ENCODE measurements around the gene COL13A1.

The COL13A1 gene

DNA sequence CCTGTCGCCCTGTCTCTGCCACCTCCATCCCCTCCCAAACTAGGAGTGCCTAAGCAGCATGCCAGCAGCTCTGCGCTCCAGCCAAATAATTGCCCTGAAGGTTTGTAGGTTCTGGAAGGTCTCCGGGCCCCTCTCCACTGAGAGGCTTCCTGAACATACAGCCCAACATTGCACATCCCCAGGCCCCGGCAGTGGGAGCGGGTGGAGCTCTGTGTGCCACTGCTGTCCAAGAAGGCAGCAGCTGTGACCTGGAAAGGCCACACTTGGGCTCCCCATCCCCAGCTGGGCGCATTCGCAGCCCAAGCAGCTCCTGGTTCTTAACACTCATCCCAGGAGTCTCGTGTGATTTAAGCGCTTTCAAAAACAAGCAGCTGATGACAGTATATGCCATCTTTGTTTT is 95.7 kb downstream of the COL13A1 start:
- WGBS (ENCODE audit: insufficient coverage), result 93% methylated on average over 8 of the region's 9 CpGs
- ChIA-PET POLR2A (no interaction called here), CTCF (interaction anchor here (1.1 to 1.4 kb wide), 3 partner anchors 11 to 169 kb away, joined by 4 to 6 read pairs (median 4); no protein-coding TSS in a partner anchor)
- Histone ChIP-seq H3K9me3 (ENCODE audit: control extremely low read depth in 1 of 5, control insufficient read depth in 4 of 5, insufficient read depth in 2 of 5, low read depth in 1 of 5, low read length in 4 of 5) (no peaks in the 10 kb centered on the region), H3K27me3 (replicated peaks in 2 of 5; ENCODE audit: control insufficient read depth in 4 of 5, insufficient read depth in 5 of 5, low read length in 4 of 5) (peaks cover 0 to 2% (median 0%) of the 10 kb centered on the region in 5 experiments), H3K4me1 (ENCODE audit: control extremely low read depth in 1 of 4, control insufficient read depth in 4 of 4, insufficient read depth in 4 of 4, low read length in 3 of 4) (no peaks in the 10 kb centered on the region), H3K36me3 (ENCODE audit: control insufficient read depth in 4 of 4, insufficient read depth in 4 of 4, low read length in 3 of 4) (no peaks in the 10 kb centered on the region), H3K4me3 (ENCODE audit: control insufficient read depth in 1 of 7, extremely low read depth in 1 of 7, insufficient read depth in 4 of 7, low read depth in 2 of 7, low read length in 6 of 7) (no peak overlapping the region), H3K27ac (ENCODE audit: insufficient read depth in 1 of 2, low read depth in 1 of 2, low read length in 2 of 2, poor library complexity in 1 of 2, severe bottlenecking in 2 of 2) (no peak overlapping the region)
- DNase-seq, result no peak

DNA sequence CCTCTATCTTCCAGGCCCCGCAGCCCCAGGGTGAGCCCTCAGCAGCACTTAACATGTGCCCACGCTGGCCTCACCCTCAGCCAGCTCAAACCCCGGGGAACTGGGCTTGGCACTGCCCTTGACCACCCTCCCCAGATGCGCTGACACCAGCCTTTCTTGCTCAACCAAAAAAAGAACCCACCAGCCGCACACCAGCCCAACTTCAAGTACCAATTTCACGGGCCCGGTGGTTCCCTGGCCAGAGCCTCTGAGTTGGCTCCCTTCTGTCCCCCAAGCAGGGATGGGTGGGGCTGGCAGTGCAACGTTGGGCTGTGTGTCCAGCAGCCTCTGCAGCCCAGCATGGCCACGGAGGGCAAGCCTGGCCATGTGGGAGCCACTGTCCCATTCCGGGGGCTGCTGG is 96.3 kb downstream of the COL13A1 start:
- Histone ChIP-seq H3K27ac (ENCODE audit: insufficient read depth in 1 of 2, low read depth in 1 of 2, low read length in 2 of 2, poor library complexity in 1 of 2, severe bottlenecking in 2 of 2) (no peak overlapping the region), H3K4me3 (ENCODE audit: control insufficient read depth in 1 of 7, extremely low read depth in 1 of 7, insufficient read depth in 4 of 7, low read depth in 2 of 7, low read length in 6 of 7) (no peak overlapping the region), H3K36me3 (ENCODE audit: control insufficient read depth in 4 of 4, insufficient read depth in 4 of 4, low read length in 3 of 4) (no peaks in the 10 kb centered on the region), H3K4me1 (ENCODE audit: control extremely low read depth in 1 of 4, control insufficient read depth in 4 of 4, insufficient read depth in 4 of 4, low read length in 3 of 4) (no peaks in the 10 kb centered on the region), H3K9me3 (ENCODE audit: control extremely low read depth in 1 of 5, control insufficient read depth in 4 of 5, insufficient read depth in 2 of 5, low read depth in 1 of 5, low read length in 4 of 5) (no peaks in the 10 kb centered on the region), H3K27me3 (replicated peaks in 2 of 5; ENCODE audit: control insufficient read depth in 4 of 5, insufficient read depth in 5 of 5, low read length in 4 of 5) (peaks cover 0 to 2% (median 0%) of the 10 kb centered on the region in 5 experiments)
- DNase-seq, result no peak
- ChIA-PET CTCF (interaction anchor here (1.1 to 1.4 kb wide), 3 partner anchors 12 to 170 kb away, joined by 4 to 6 read pairs (median 4); no protein-coding TSS in a partner anchor), POLR2A (no interaction called here)
- WGBS (ENCODE audit: insufficient coverage), result 91% methylated on average over 5 of the region's 10 CpGs

DNA sequence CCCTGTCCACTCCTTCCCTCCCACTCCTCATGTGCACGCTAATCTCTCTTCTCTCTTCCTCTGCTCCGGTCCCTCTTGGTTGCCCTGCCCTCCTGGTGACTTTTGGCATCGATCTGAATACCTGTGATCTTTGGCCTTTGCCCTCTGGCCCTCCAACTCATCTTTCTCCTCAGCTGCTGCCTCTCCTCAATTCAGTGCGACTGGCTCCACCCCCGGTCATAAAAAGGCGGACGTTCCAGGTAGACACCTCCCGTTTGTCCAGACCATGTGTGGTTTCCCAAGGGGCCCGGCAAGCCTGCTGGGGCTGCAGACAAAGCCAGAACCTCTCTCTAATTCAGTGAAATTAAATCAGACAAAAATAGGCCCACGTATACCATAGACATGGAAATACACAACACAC is 96.8 kb downstream of the COL13A1 start:
- Histone ChIP-seq H3K9me3 (ENCODE audit: control extremely low read depth in 1 of 5, control insufficient read depth in 4 of 5, insufficient read depth in 2 of 5, low read depth in 1 of 5, low read length in 4 of 5) (no peaks in the 10 kb centered on the region), H3K4me1 (ENCODE audit: control extremely low read depth in 1 of 4, control insufficient read depth in 4 of 4, insufficient read depth in 4 of 4, low read length in 3 of 4) (no peaks in the 10 kb centered on the region), H3K4me3 (ENCODE audit: control insufficient read depth in 1 of 7, extremely low read depth in 1 of 7, insufficient read depth in 4 of 7, low read depth in 2 of 7, low read length in 6 of 7) (no peak overlapping the region), H3K36me3 (ENCODE audit: control insufficient read depth in 4 of 4, insufficient read depth in 4 of 4, low read length in 3 of 4) (no peaks in the 10 kb centered on the region), H3K27me3 (replicated peaks in 2 of 5; ENCODE audit: control insufficient read depth in 4 of 5, insufficient read depth in 5 of 5, low read length in 4 of 5) (peaks cover 0 to 2% (median 0%) of the 10 kb centered on the region in 5 experiments), H3K27ac (ENCODE audit: insufficient read depth in 1 of 2, low read depth in 1 of 2, low read length in 2 of 2, poor library complexity in 1 of 2, severe bottlenecking in 2 of 2) (no peak overlapping the region)
- WGBS (ENCODE audit: insufficient coverage), result 84% methylated on average over 8 of the region's 10 CpGs
- ChIA-PET CTCF (interaction anchor here (1.2 to 4.0 kb wide), 2 partner anchors 12 to 16 kb away, joined by 4 to 20 read pairs; no protein-coding TSS in a partner anchor), POLR2A (no interaction called here)
- DNase-seq, result no peak

DNA sequence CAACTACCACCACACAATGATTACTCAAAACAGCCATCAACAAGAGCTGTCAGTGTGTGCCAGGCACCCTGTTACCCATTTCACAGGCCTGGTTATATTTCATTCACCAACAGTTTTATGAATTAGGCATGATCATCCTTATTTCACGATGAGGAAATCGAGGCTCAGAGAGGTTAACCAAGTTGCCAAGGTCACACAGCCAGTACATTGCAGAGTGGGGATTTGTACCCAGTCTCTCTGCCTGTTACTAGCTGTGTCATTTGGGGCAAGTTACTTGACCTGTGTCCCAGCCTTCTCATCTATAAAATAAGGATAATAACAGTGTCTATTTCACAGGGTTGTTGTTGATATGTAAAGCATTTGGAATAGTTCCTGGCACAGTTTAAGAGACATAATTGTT is 97.2 kb downstream of the COL13A1 start:
- Histone ChIP-seq H3K4me3 (ENCODE audit: control insufficient read depth in 1 of 7, extremely low read depth in 1 of 7, insufficient read depth in 4 of 7, low read depth in 2 of 7, low read length in 6 of 7) (no peak overlapping the region), H3K9me3 (ENCODE audit: control extremely low read depth in 1 of 5, control insufficient read depth in 4 of 5, insufficient read depth in 2 of 5, low read depth in 1 of 5, low read length in 4 of 5) (no peaks in the 10 kb centered on the region), H3K27me3 (replicated peaks in 2 of 5; ENCODE audit: control insufficient read depth in 4 of 5, insufficient read depth in 5 of 5, low read length in 4 of 5) (peaks cover 0 to 2% (median 0%) of the 10 kb centered on the region in 5 experiments), H3K4me1 (ENCODE audit: control extremely low read depth in 1 of 4, control insufficient read depth in 4 of 4, insufficient read depth in 4 of 4, low read length in 3 of 4) (no peaks in the 10 kb centered on the region), H3K36me3 (ENCODE audit: control insufficient read depth in 4 of 4, insufficient read depth in 4 of 4, low read length in 3 of 4) (no peaks in the 10 kb centered on the region), H3K27ac (ENCODE audit: insufficient read depth in 1 of 2, low read depth in 1 of 2, low read length in 2 of 2, poor library complexity in 1 of 2, severe bottlenecking in 2 of 2) (no peak overlapping the region)
- DNase-seq, result no peak
- 90% methylated on average over 2 of the region's 2 CpGs for WGBS (ENCODE audit: insufficient coverage)
- ChIA-PET CTCF (interaction anchor here (4.0 kb wide), 1 partner anchor 16 kb away, joined by 20 read pairs; no protein-coding TSS in a partner anchor), POLR2A (no interaction called here)

DNA sequence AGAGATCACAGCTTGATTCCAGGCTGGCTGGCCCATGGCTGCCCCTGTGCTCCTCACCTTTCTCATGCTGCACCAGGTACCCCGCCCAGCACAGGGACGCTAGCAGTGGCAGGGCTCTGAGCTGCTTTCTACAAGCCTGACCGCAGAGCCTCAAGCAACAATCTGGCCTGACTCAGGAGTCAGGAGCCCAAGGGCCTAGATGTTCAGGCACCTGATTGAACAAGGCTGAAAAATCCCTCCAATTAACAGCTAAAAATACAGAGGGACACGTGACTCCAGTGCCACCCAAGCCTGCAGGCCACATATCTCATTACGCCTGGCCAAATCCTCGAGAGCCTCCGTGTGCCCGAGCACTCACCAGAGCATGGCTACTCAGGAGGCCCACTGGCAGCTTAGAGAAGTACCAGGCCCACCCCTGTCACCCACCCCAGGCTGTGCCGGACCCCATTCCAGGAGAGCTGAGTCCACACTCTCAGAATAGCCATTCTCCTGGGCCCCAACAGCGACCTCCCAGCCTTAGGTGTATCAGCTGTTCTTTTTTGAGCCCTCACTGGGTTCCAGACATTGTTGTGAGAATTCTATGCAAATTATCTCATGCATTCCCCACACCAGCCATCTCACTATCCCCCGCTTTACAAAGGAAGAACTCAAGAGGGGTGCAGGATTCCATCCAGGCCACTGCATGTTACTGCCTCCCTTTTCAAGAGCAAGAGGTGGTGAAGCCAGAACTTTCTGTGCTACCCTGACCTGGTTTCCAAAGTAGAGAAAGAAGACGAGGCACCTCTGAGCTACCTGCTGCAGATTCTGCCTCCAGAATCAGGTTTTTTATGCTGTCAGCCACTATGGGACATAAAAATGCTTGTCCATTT is 98.3 kb downstream of the COL13A1 start:
- no peak overlapping the region for H3K4me3 ChIP-seq (ENCODE audit: control insufficient read depth in 1 of 7, extremely low read depth in 1 of 7, insufficient read depth in 4 of 7, low read depth in 2 of 7, low read length in 6 of 7)
- no peak for DNase-seq
- H3K4me1 ChIP-seq (ENCODE audit: control extremely low read depth in 1 of 4, control insufficient read depth in 4 of 4, insufficient read depth in 4 of 4, low read length in 3 of 4), result no peaks in the 10 kb centered on the region
- ChIA-PET POLR2A (no interaction called here), CTCF (interaction anchor here (0.6 to 4.0 kb wide), 8 partner anchors 12 to 255 kb away, joined by 3 to 20 read pairs (median 4); no protein-coding TSS in a partner anchor)
- no peaks in the 10 kb centered on the region for H3K9me3 ChIP-seq (ENCODE audit: control extremely low read depth in 1 of 5, control insufficient read depth in 4 of 5, insufficient read depth in 2 of 5, low read depth in 1 of 5, low read length in 4 of 5)
- no peaks in the 10 kb centered on the region for H3K36me3 ChIP-seq (ENCODE audit: control insufficient read depth in 4 of 4, insufficient read depth in 4 of 4, low read length in 3 of 4)
- no peak overlapping the region for H3K27ac ChIP-seq (ENCODE audit: insufficient read depth in 1 of 2, low read depth in 1 of 2, low read length in 2 of 2, poor library complexity in 1 of 2, severe bottlenecking in 2 of 2)
- WGBS (ENCODE audit: insufficient coverage), result 93% methylated on average over 9 of the region's 12 CpGs
- no peaks in the 10 kb centered on the region for H3K27me3 ChIP-seq (replicated peaks in 2 of 5; ENCODE audit: control insufficient read depth in 4 of 5, insufficient read depth in 5 of 5, low read length in 4 of 5)

DNA sequence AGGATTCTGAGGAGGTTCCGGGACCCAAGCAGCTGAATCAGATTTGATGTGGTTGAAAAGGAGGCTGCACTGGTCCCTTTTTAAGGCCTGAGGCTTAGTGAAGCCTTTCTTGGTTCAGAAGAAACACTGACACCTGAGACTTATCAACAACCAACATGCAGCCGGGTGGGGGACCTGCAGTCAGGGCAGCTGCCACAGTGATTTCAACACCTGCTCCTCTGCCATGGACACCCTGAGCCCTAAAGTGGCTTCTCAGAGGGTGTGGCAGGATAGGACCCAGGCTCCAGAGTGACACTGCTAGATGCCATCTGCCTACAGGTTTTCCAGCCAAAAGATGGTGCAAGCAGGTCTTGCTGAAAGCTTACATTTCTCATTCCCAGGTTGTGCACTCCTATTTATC is 99.3 kb downstream of the COL13A1 start:
- DNase-seq, result no peak
- H3K4me3 ChIP-seq (ENCODE audit: control insufficient read depth in 1 of 7, extremely low read depth in 1 of 7, insufficient read depth in 4 of 7, low read depth in 2 of 7, low read length in 6 of 7), result no peak overlapping the region
- H3K27me3 ChIP-seq (replicated peaks in 2 of 5; ENCODE audit: control insufficient read depth in 4 of 5, insufficient read depth in 5 of 5, low read length in 4 of 5), result no peaks in the 10 kb centered on the region
- POLR2A ChIA-PET, result no interaction called here
- CTCF ChIA-PET, result interaction anchor here (0.8 to 4.0 kb wide), 11 partner anchors 9 to 256 kb away, joined by 3 to 20 read pairs (median 4); no protein-coding TSS in a partner anchor
- no CpG with 5 or more reads among the region's 2 CpGs for WGBS (ENCODE audit: insufficient coverage)
- H3K27ac ChIP-seq (ENCODE audit: insufficient read depth in 1 of 2, low read depth in 1 of 2, low read length in 2 of 2, poor library complexity in 1 of 2, severe bottlenecking in 2 of 2), result no peak overlapping the region
- H3K4me1 ChIP-seq (ENCODE audit: control extremely low read depth in 1 of 4, control insufficient read depth in 4 of 4, insufficient read depth in 4 of 4, low read length in 3 of 4), result no peaks in the 10 kb centered on the region
- H3K36me3 ChIP-seq (ENCODE audit: control insufficient read depth in 4 of 4, insufficient read depth in 4 of 4, low read length in 3 of 4), result no peaks in the 10 kb centered on the region
- no peaks in the 10 kb centered on the region for H3K9me3 ChIP-seq (ENCODE audit: control extremely low read depth in 1 of 5, control insufficient read depth in 4 of 5, insufficient read depth in 2 of 5, low read depth in 1 of 5, low read length in 4 of 5)

Measured in common myeloid progenitor, CD34-positive (primary cell).